Endometrial microvascular endothelial cells (primary cell): ENCODE results near the gene MYH11. TPM values are rescaled to one million over a fixed set of nuclear protein-coding genes. Genes with fewer than 3 reads are reported as not detected.
"Not testable (repeated sequence)": the region's sequence is repeated elsewhere in the genome, so short reads cannot be mapped to it uniquely, and the experiment has no call there.

Experiments
- in situ Hi-C: cut with HindIII; loops from 2 replicates; pipeline ENCODE4 v1.10.0; 2017; ENCODE audit warnings: low sequenced_read_pairs, low pct_unique_long_range_greater_than_20kb; ENCODE audit errors: inconsistent ontology term
- total RNA-seq: library from RNA; depleted of rRNA; stranded (reverse); fragments of >200 nt; gene quantifications from one replicate; pipeline ENCODE4 v1.2.3, GENCODE V29; 2015; ENCODE audit errors: inconsistent ontology term

MYH11 gene
- total RNA-seq, 1 donor from 2014 or later: not detected

GRCh38 chr16:15705064-15705565, 151.7 kb downstream of the MYH11 start:
- in situ Hi-C loops: no loop called here

- in situ Hi-C loops: no loop called here
Observed at GRCh38 chr16:15704545-15704987, 152.3 kb downstream of the MYH11 start.

GRCh38 chr16:15703029-15703736, 153.6 kb downstream of the MYH11 start:
- in situ Hi-C loops: no loop called here

- in situ Hi-C loops: no loop called here
Observed at GRCh38 chr16:15701975-15702970, 154.6 kb downstream of the MYH11 start.

GRCh38 chr16:15701367-15701766, 155.5 kb downstream of the MYH11 start:
- in situ Hi-C loops: no loop called here

- in situ Hi-C loops: no loop called here
Observed at GRCh38 chr16:15699819-15700218, 157.0 kb downstream of the MYH11 start.

- in situ Hi-C loops: no loop called here
Observed at GRCh38 chr16:15694499-15694898, 162.3 kb downstream of the MYH11 start.

- in situ Hi-C loops: not testable (repeated sequence)
Observed at GRCh38 chr16:15692508-15692907, 164.3 kb downstream of the MYH11 start.

GRCh38 chr16:15691046-15691445, 165.8 kb downstream of the MYH11 start:
- in situ Hi-C loops: no loop called here

- in situ Hi-C loops: no loop called here
Observed at GRCh38 chr16:15690296-15690695, 166.5 kb downstream of the MYH11 start.

GRCh38 chr16:15689290-15689689, 167.5 kb downstream of the MYH11 start:
- in situ Hi-C loops: no loop called here

- in situ Hi-C loops: no loop called here
Observed at GRCh38 chr16:15686287-15686686, 170.5 kb downstream of the MYH11 start.

- in situ Hi-C loops: no loop called here
Observed at GRCh38 chr16:15682105-15682570, 174.7 kb downstream of the MYH11 start.

- in situ Hi-C loops: no loop called here
Observed at GRCh38 chr16:15677447-15677846, 179.4 kb downstream of the MYH11 start.

GRCh38 chr16:15676506-15676905, 180.3 kb downstream of the MYH11 start:
- in situ Hi-C loops: no loop called here

- in situ Hi-C loops: no loop called here
Observed at GRCh38 chr16:15674571-15674970, 182.3 kb downstream of the MYH11 start.

GRCh38 chr16:15672514-15673167, 184.2 kb downstream of the MYH11 start:
- in situ Hi-C loops: no loop called here

GRCh38 chr16:15672127-15672513, 184.7 kb downstream of the MYH11 start:
- in situ Hi-C loops: not testable (repeated sequence)

GRCh38 chr16:15671530-15672117, 185.2 kb downstream of the MYH11 start:
- in situ Hi-C loops: no loop called here
